Bladder microvascular endothelial cell (primary cell): ENCODE results near the gene MYO1D. TPM values are rescaled to one million over a fixed set of nuclear protein-coding genes. Genes with fewer than 3 reads are reported as not detected.

ENCODE experiments used
- total RNA-seq: library from RNA; depleted of rRNA; stranded (reverse); fragments of >200 nt; gene quantifications from 2 replicates; pipeline ENCODE4 v1.2.3, GENCODE V29; 2014

The MYO1D gene
- 42.7 and 98.1 TPM in 2 replicates for total RNA-seq

DNA sequence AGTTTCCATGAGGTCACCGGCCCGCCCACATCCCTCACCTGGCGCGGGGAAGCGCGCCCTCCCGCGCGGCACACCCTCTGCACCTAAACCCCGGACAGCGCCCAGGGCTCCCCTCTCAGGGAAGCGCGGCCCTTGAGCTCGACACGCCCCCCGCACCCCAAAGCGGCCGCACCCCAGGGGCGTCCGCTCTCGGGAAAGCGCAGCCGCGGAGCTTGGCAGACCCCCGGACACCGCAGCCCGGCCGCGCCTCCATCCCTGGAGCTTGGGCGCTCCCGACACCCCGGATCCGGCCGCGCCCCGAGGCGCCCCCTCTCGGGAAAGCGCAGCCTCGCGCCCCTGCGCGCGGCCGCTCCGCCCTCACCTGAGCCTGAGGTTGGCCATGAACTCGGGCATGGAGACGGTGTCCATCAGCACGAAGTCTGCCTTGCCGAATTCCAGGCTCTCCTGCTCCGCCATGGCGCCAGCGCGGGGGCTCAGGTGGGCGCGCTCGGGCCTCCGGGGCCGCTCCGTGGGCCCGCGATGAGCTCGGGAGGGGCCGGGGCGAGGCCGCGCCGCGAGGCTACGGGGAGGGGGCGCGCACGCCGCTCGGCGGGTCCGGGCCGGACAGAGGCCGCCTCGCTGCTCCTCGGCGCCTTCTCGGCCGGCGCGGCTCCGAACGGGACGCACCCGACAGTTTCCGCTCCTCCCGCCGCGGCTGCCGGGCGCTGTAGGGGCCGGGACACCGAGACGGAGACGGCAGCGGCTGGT, at the start of gene MYO1D:
Gene MYO1D (minus strand): TSS at position 708 of the 747 bp plus-strand sequence. CDS start 252 bp downstream, at position 456.

DNA sequence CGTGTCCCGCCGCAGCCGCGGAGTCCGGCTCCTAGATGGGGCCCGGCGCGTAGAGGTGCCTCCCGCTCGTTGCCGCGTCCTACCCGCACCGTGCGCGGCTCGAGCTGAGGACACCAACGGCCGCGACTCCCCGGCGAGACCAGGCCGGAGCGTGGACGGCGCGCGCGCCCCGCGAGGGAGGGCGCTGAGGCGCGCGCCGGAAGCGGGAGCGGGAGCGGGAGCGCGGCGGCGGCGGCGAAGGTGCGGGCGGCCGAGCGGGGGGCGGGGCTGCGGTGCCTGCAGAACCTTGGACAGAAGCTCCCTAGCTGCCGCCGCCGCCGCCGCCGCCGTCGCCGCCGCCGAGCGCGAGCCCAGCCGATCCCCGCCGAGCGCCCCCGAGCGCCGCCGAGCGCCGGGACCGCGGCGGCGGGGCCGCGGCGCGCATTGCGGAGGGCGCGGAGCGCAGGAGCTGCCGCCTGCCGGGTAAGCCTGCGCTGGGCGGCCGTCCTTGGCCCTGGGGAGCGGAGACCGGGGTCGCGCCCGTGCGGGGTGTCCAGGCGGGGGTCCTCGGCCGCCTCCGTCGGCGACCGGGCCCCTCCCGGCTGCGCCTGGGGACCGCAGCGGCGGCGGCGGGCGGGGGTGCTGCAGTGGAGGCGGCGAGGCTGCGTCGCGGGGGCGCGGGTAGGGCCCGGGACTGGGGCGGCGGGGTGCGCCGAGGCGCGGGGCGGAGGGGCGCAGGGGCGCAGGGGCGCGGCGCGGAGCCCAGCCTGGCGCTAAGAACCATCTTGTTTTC, 390.0 kb downstream of the MYO1D start, which contains the start of gene CDK5R1:
Gene CDK5R1 (plus strand): TSS at position 293 of the 772 bp plus-strand sequence. CDS start 628 bp downstream, outside the sequence.

DNA sequence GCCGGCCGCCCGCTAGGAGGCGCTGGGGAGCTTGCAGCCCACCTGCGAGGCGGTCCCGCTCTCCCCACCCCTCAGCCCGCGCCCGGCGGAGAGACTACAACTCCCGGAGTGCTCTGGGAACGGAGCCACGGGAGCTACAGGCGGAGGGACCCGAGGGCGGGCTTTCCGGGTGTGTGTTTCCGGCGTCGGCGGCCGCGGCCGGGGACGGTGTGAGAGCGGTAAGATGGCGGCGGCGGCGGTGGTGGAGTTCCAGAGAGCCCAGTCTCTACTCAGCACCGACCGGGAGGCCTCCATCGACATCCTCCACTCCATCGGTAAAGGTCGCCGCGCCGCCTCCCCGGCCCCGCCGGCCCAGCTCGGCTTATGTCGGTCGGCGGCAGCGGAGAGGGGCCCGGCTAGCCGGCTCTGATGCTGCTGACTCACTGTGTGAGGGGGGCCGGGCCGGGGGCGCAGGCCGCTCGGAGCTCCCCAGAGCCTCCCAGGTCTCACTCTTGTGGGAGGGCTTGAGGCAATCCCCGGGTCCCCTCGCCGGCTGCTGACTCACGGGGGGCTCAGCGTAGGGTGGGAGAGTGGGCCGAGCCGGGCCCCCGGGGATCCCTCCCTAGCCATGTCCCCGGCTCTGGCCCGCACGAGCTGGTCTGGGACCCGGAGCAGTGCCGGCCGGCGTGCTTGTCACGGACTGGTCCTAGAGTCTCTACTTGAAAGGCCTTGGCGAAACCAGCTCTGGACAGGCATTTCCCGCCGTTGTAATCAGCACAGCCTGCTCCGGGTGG, 432.4 kb downstream of the MYO1D start, which contains the start of gene PSMD11:
Gene PSMD11 (plus strand): TSS at position 210 of the 773 bp plus-strand sequence. CDS start 14 bp downstream, at position 224.

Other genes with a start within 250 kb of the MYO1D start
- gene TMEM98, start 51.0 kb upstream of the MYO1D start, total RNA-seq, result 22.0 and 42.0 TPM in 2 replicates
- gene SPACA3, start 114.7 kb upstream of the MYO1D start, total RNA-seq, result not detected in 2 replicates